GM19468 (cell line): Measurements from ENCODE around the gene SFMBT1.

Experiments
- ATAC-seq: cut with Tn5 transposase; IDR thresholded peaks from one replicate; pipeline ENCODE4 v1.9.1; 2021; ENCODE audit warnings: mild to moderate bottlenecking, moderate library complexity, moderate number of reproducible peaks; ENCODE audit not compliant: unreplicated experiment; ENCODE audit errors: extremely low read depth

The SFMBT1 gene

GRCh38 chr3:52892290-52892624 is 153.6 kb downstream of the SFMBT1 start:
- ATAC-seq: no peak

- no peak for ATAC-seq
These were observed 154.2 kb downstream of the SFMBT1 start for GRCh38 chr3:52891615-52892081.

- ATAC-seq: no peak
These were observed 154.7 kb downstream of the SFMBT1 start for GRCh38 chr3:52891164-52891563.

- no peak for ATAC-seq
These were observed 155.1 kb downstream of the SFMBT1 start for GRCh38 chr3:52890735-52891134.

GRCh38 chr3:52889901-52890300 is 156.0 kb downstream of the SFMBT1 start:
- no peak for ATAC-seq

- no peak for ATAC-seq
These were observed 158.7 kb downstream of the SFMBT1 start for GRCh38 chr3:52887166-52887565.

GRCh38 chr3:52886049-52886730 is 159.7 kb downstream of the SFMBT1 start:
- ATAC-seq: no peak

GRCh38 chr3:52882377-52882776 is 163.5 kb downstream of the SFMBT1 start:
- no peak for ATAC-seq

GRCh38 chr3:52881871-52882270 is 164.0 kb downstream of the SFMBT1 start:
- no peak for ATAC-seq

- no peak for ATAC-seq
These were observed 165.4 kb downstream of the SFMBT1 start for GRCh38 chr3:52880474-52880873.

GRCh38 chr3:52880047-52880446 is 165.8 kb downstream of the SFMBT1 start:
- ATAC-seq: no peak

- no peak for ATAC-seq
These were observed 166.3 kb downstream of the SFMBT1 start for GRCh38 chr3:52879581-52879980.

- ATAC-seq: no peak
These were observed 166.8 kb downstream of the SFMBT1 start for GRCh38 chr3:52879090-52879489.

GRCh38 chr3:52877085-52877484 is 168.8 kb downstream of the SFMBT1 start:
- no peak for ATAC-seq

- no peak for ATAC-seq
These were observed 170.8 kb downstream of the SFMBT1 start for GRCh38 chr3:52874864-52875587.

GRCh38 chr3:52874160-52874701 is 171.6 kb downstream of the SFMBT1 start:
- peak; percentile 39 for ATAC-seq

GRCh38 chr3:52873433-52874159 is 172.3 kb downstream of the SFMBT1 start:
- ATAC-seq: no peak

- ATAC-seq: no peak
These were observed 173.6 kb downstream of the SFMBT1 start for GRCh38 chr3:52872245-52872644.

- no peak for ATAC-seq
These were observed 174.1 kb downstream of the SFMBT1 start for GRCh38 chr3:52871761-52872160.

GRCh38 chr3:52870471-52870870 is 175.4 kb downstream of the SFMBT1 start:
- ATAC-seq: no peak

GRCh38 chr3:52866427-52866826 is 179.4 kb downstream of the SFMBT1 start:
- ATAC-seq: no peak
